Uterus (tissue), 4 donors: ENCODE results near the gene PPP4R1. TPM values are rescaled to one million over a fixed set of nuclear protein-coding genes. Genes with fewer than 3 reads are reported as not detected.

Experiments
- DNase-seq, 2 donors: peaks; one replicate each; pipeline ENCODE4 v3.0.0-alpha.2; 2019 to 2020
- H3K27ac ChIP-seq, 2 donors: fragments of 200-600 bp; sonication (generic); 1 replicate in 1 of 2; 2 replicates in 1 of 2; pipeline ENCODE4 v1.5.1; 2016 to 2018
- H3K27me3 ChIP-seq, 2 donors: fragments of 200-600 bp; sonication (generic); one replicate each; pipeline ENCODE4 v1.5.1; 2018 to 2019; ENCODE audit warnings: control low read depth in 1 of 2
- H3K36me3 ChIP-seq, 2 donors: fragments of 200-600 bp; sonication (generic); one replicate each; pipeline ENCODE4 v1.5.1; 2019; ENCODE audit warnings: control low read depth in 1 of 2
- H3K4me1 ChIP-seq, 2 donors: fragments of 200-600 bp; sonication (generic); one replicate each; pipeline ENCODE4 v1.5.1; 2018 to 2019; ENCODE audit warnings: control low read depth in 1 of 2
- H3K4me3 ChIP-seq, 2 donors: fragments of 200-600 bp; sonication (generic); 1 replicate in 1 of 2; 2 replicates in 1 of 2; pipeline ENCODE4 v1.5.1; 2018 to 2019; ENCODE audit warnings: mild to moderate bottlenecking in 1 of 2
- H3K9me3 ChIP-seq, 2 donors: fragments of 200-600 bp; sonication (generic); one replicate each; pipeline ENCODE4 v1.5.1; 2019; ENCODE audit warnings: control low read depth in 1 of 2
- CTCF ChIP-seq, 4 experiments: fragments of 200-600 bp in 2 of 4; fragments of 450-650 bp in 2 of 4; sonication (generic) in 2 of 4; IDR thresholded peaks; one replicate each; pipeline ENCODE4 v1.5.1; 2016 to 2019; ENCODE audit warnings: antibody characterized with exemption in 4 of 4, mild to moderate bottlenecking in 2 of 4, moderate library complexity in 1 of 4
- POLR2A ChIP-seq, 2 donors: fragments of 450-650 bp; IDR thresholded peaks; one replicate each; pipeline ENCODE4 v1.6.1; 2016; ENCODE audit warnings: antibody characterized with exemption in 2 of 2, mild to moderate bottlenecking in 1 of 2, moderate library complexity in 1 of 2
- intact Hi-C: fragments of 100-400 bp; cut with DNase I; formaldehyde crosslinking; loops from one replicate; pipeline ENCODE4 v1.15.1; 2023; ENCODE audit warnings: low total_unique reads
- total RNA-seq, 4 donors: library from RNA; depleted of rRNA in 3 of 4; stranded (reverse); fragments of >200 nt in 3 of 4; gene quantifications; one replicate each; pipeline versions ENCODE4 v1.1.0 to v1.2.4, GENCODE V29; 2014 to 2023
- donor health status: DM: yes; HTN: yes; CAD: no.

The PPP4R1 gene
- total RNA-seq, 4 donors from 2014 or later, result 103 to 720 (median 185) TPM

- H3K4me1 ChIP-seq, result peaks cover 0 to 7% of the 10 kb centered on the region in 2 donors
- no peak overlapping the region for H3K27ac ChIP-seq
- H3K9me3 ChIP-seq, result peaks cover 0 to 12% of the 10 kb centered on the region in 2 donors
- intact Hi-C loops, result no loop called here
- DNase-seq, result no peak
- H3K36me3 ChIP-seq, result no peaks in the 10 kb centered on the region
- no peak overlapping the region for H3K4me3 ChIP-seq
- no peak for TF ChIP-seq CTCF (IDR thresholded peaks at IDR 0.05)
- no peak for TF ChIP-seq POLR2A (IDR thresholded peaks at IDR 0.05)
- H3K27me3 ChIP-seq, result no peaks in the 10 kb centered on the region
Measured at GRCh38 chr18:9599328-9599727, 15.0 kb downstream of the PPP4R1 start.

- Histone ChIP-seq H3K4me1 (peaks cover 0 to 7% of the 10 kb centered on the region in 2 donors), H3K27me3 (no peaks in the 10 kb centered on the region), H3K4me3 (no peak overlapping the region), H3K36me3 (no peaks in the 10 kb centered on the region), H3K27ac (no peak overlapping the region), H3K9me3 (peaks cover 0 to 12% of the 10 kb centered on the region in 2 donors)
- DNase-seq, result no peak
- intact Hi-C loops, result no loop called here
- TF ChIP-seq POLR2A (IDR thresholded peaks at IDR 0.05), result no peak
Measured at GRCh38 chr18:9597609-9598008, 16.8 kb downstream of the PPP4R1 start.

GRCh38 chr18:9596843-9597526, 17.4 kb downstream of the PPP4R1 start:
- intact Hi-C loops, result no loop called here
- H3K36me3 ChIP-seq, result no peaks in the 10 kb centered on the region
- H3K27me3 ChIP-seq, result no peaks in the 10 kb centered on the region
- H3K4me3 ChIP-seq, result no peak overlapping the region
- H3K9me3 ChIP-seq, result peaks cover 0 to 12% of the 10 kb centered on the region in 2 donors
- no peak for TF ChIP-seq POLR2A (IDR thresholded peaks at IDR 0.05)
- TF ChIP-seq CTCF (IDR thresholded peaks at IDR 0.05), result no peak
- peaks cover 0 to 7% of the 10 kb centered on the region in 2 donors for H3K4me1 ChIP-seq
- H3K27ac ChIP-seq, result no peak overlapping the region
- DNase-seq, result no peak

GRCh38 chr18:9596226-9596625, 18.1 kb downstream of the PPP4R1 start:
- DNase-seq, result no peak
- peaks cover 0 to 12% of the 10 kb centered on the region in 2 donors for H3K9me3 ChIP-seq
- no peak overlapping the region for H3K4me3 ChIP-seq
- no peak overlapping the region for H3K27ac ChIP-seq
- H3K4me1 ChIP-seq, result peaks cover 0 to 7% of the 10 kb centered on the region in 2 donors
- H3K36me3 ChIP-seq, result no peaks in the 10 kb centered on the region
- H3K27me3 ChIP-seq, result no peaks in the 10 kb centered on the region
- intact Hi-C loops, result no loop called here
- TF ChIP-seq POLR2A (IDR thresholded peaks at IDR 0.05) (no peak), CTCF (IDR thresholded peaks at IDR 0.05) (no peak)

GRCh38 chr18:9594823-9595596, 19.3 kb downstream of the PPP4R1 start:
- Histone ChIP-seq H3K9me3 (peaks cover 0 to 7% of the 10 kb centered on the region in 2 donors), H3K36me3 (no peaks in the 10 kb centered on the region), H3K4me1 (peaks cover 0 to 7% of the 10 kb centered on the region in 2 donors), H3K4me3 (no peak overlapping the region), H3K27ac (no peak overlapping the region), H3K27me3 (no peaks in the 10 kb centered on the region)
- TF ChIP-seq CTCF (IDR thresholded peaks at IDR 0.05), result no peak
- TF ChIP-seq POLR2A (IDR thresholded peaks at IDR 0.05), result no peak
- no peak for DNase-seq
- intact Hi-C loops, result no loop called here
